Femur (tissue), 1 donor: ENCODE measurements around the gene CCDC27.
"Not testable (repeated sequence)": the region's sequence is repeated elsewhere in the genome, so short reads cannot be mapped to it uniquely, and the experiment has no call there.

Source experiments
- DNase-seq: peaks from one replicate; pipeline ENCODE4 v3.0.0-alpha.2; 2017

The CCDC27 gene

GRCh38 chr1:3738943-3739342, 13.3 kb upstream of the CCDC27 start:
- no peak for DNase-seq

- DNase-seq, result no peak
These were observed 12.2 kb upstream of the CCDC27 start for GRCh38 chr1:3740042-3740441.

GRCh38 chr1:3740752-3741151, 11.5 kb upstream of the CCDC27 start:
- no peak for DNase-seq

- DNase-seq, result no peak
These were observed 10.4 kb upstream of the CCDC27 start for GRCh38 chr1:3741566-3742438.

GRCh38 chr1:3742439-3743298, 9.6 kb upstream of the CCDC27 start:
- no peak for DNase-seq

GRCh38 chr1:3743421-3743820, 8.8 kb upstream of the CCDC27 start:
- DNase-seq, result no peak

- DNase-seq, result no peak
These were observed 8.4 kb upstream of the CCDC27 start for GRCh38 chr1:3743826-3744225.

GRCh38 chr1:3744646-3745045, 7.6 kb upstream of the CCDC27 start:
- no peak for DNase-seq

GRCh38 chr1:3745071-3745470, 7.2 kb upstream of the CCDC27 start:
- DNase-seq, result no peak

GRCh38 chr1:3745590-3746381, 6.5 kb upstream of the CCDC27 start:
- no peak for DNase-seq

GRCh38 chr1:3746389-3746829, 5.8 kb upstream of the CCDC27 start:
- DNase-seq, result no peak

GRCh38 chr1:3746830-3747521, 5.3 kb upstream of the CCDC27 start:
- peak; percentile 90 for DNase-seq

GRCh38 chr1:3747522-3747848, 4.8 kb upstream of the CCDC27 start:
- no peak for DNase-seq

- DNase-seq, result no peak
These were observed 4.3 kb upstream of the CCDC27 start for GRCh38 chr1:3747903-3748302.

- not testable (repeated sequence) for DNase-seq
These were observed 3.8 kb upstream of the CCDC27 start for GRCh38 chr1:3748316-3748900.

- no peak for DNase-seq
These were observed 2.7 kb upstream of the CCDC27 start for GRCh38 chr1:3749512-3749911.

GRCh38 chr1:3750741-3751140, 1.5 kb upstream of the CCDC27 start:
- no peak for DNase-seq

- no peak for DNase-seq
These were observed 1.6 kb downstream of the CCDC27 start for GRCh38 chr1:3753656-3754454.

- no peak for DNase-seq
These were observed 4.1 kb downstream of the CCDC27 start for GRCh38 chr1:3756394-3756793.

- no peak for DNase-seq
These were observed 6.9 kb downstream of the CCDC27 start for GRCh38 chr1:3759164-3759563.

- DNase-seq, result no peak
These were observed 7.5 kb downstream of the CCDC27 start for GRCh38 chr1:3759796-3760195.
